Thoracic aorta (tissue), 2 donors: Measurements from ENCODE around the gene FSTL1. TPM values are rescaled to one million over a fixed set of nuclear protein-coding genes. Genes with fewer than 3 reads are reported as not detected.
"Not testable (repeated sequence)": the region's sequence is repeated elsewhere in the genome, so short reads cannot be mapped to it uniquely, and the experiment has no call there.

Experiments
- ATAC-seq: fragments of 150-250 bp; one replicate; pipeline ENCODE4 v1.8.0; 2017; ENCODE audit warnings: low read depth; ENCODE audit not compliant: insufficient number of reproducible peaks, low FRiP score
- DNase-seq: peaks from one replicate; pipeline ENCODE4 v3.0.0-alpha.2; 2020; ENCODE audit warnings: low spot score
- H3K27ac ChIP-seq, 2 donors: fragments of 200-600 bp; sonication (generic); 1 replicate in 1 of 2; 2 replicates in 1 of 2; pipeline ENCODE4 v1.5.1; 2016; ENCODE audit warnings: mild to moderate bottlenecking in 2 of 2, moderate library complexity in 2 of 2
- H3K27me3 ChIP-seq: fragments of 200-600 bp; sonication (generic); replicated peaks from 2 replicates; pipeline ENCODE4 v1.6.0; 2016; ENCODE audit warnings: mild to moderate bottlenecking; ENCODE audit not compliant: insufficient read depth
- H3K36me3 ChIP-seq: fragments of 200-600 bp; sonication (generic); one replicate; pipeline ENCODE4 v1.5.1; 2016
- H3K4me1 ChIP-seq, 2 donors: fragments of 200-600 bp; sonication (generic); 1 replicate in 1 of 2; 2 replicates in 1 of 2; pipeline versions ENCODE4 v1.5.1 to v1.6.0; 2016; ENCODE audit warnings: low read depth in 2 of 2, mild to moderate bottlenecking in 1 of 2; ENCODE audit not compliant: control insufficient read depth in 1 of 2
- H3K4me3 ChIP-seq: fragments of 200-600 bp; sonication (generic); 2 replicates; pipeline ENCODE4 v1.5.1; 2016; ENCODE audit warnings: mild to moderate bottlenecking
- H3K9me3 ChIP-seq: fragments of 200-600 bp; sonication (generic); 2 replicates; pipeline ENCODE4 v1.5.1; 2016
- CTCF ChIP-seq: fragments of 200-600 bp; sonication (generic); IDR thresholded peaks from one replicate; pipeline ENCODE4 v1.5.1; 2019; ENCODE audit warnings: antibody characterized with exemption
- total RNA-seq, 2 donors: library from RNA; depleted of rRNA; stranded (reverse); fragments of >200 nt; gene quantifications; one replicate each; pipeline versions ENCODE4 v1.1.0 to v1.2.3, GENCODE V29; 2016

The FSTL1 gene
- total RNA-seq, 2 donors from 2014 or later = 601 to 687 TPM

- no peak for TF ChIP-seq CTCF
- DNase-seq = no peak
- H3K27me3 ChIP-seq = no peaks in the 10 kb centered on the region
- no peak overlapping the region for H3K4me3 ChIP-seq
- H3K9me3 ChIP-seq = no peaks in the 10 kb centered on the region
- no peaks in the 10 kb centered on the region for H3K4me1 ChIP-seq
- H3K36me3 ChIP-seq = peaks cover 36% of the 10 kb centered on the region
- H3K27ac ChIP-seq = no peak overlapping the region
- ATAC-seq = no peak
Measured at GRCh38 chr3:120393243-120393642, 57.5 kb downstream of the FSTL1 start.

- TF ChIP-seq CTCF = no peak
- no peak for DNase-seq
- peaks cover 3% of the 10 kb centered on the region for H3K9me3 ChIP-seq
- no peaks in the 10 kb centered on the region for H3K27me3 ChIP-seq
- no peak overlapping the region for H3K27ac ChIP-seq
- no peak overlapping the region for H3K4me3 ChIP-seq
- ATAC-seq = no peak
- no peaks in the 10 kb centered on the region for H3K36me3 ChIP-seq
- H3K4me1 ChIP-seq = no peaks in the 10 kb centered on the region
Measured at GRCh38 chr3:120382941-120383447, 67.8 kb downstream of the FSTL1 start.

GRCh38 chr3:120381503-120381902 is 69.3 kb downstream of the FSTL1 start:
- Histone ChIP-seq H3K27ac (no peak overlapping the region), H3K4me1 (no peaks in the 10 kb centered on the region), H3K36me3 (no peaks in the 10 kb centered on the region), H3K4me3 (no peak overlapping the region), H3K27me3 (no peaks in the 10 kb centered on the region), H3K9me3 (peaks cover 3% of the 10 kb centered on the region)
- no peak for ATAC-seq
- no peak for TF ChIP-seq CTCF
- no peak for DNase-seq

GRCh38 chr3:120377948-120378347 is 72.8 kb downstream of the FSTL1 start:
- not testable (repeated sequence) for H3K27ac ChIP-seq, H3K4me3 ChIP-seq, H3K36me3 ChIP-seq, DNase-seq, H3K4me1 ChIP-seq, H3K27me3 ChIP-seq, H3K9me3 ChIP-seq, ATAC-seq

- H3K9me3 ChIP-seq = no peaks in the 10 kb centered on the region
- no peaks in the 10 kb centered on the region for H3K27me3 ChIP-seq
- no peak for DNase-seq
- H3K4me1 ChIP-seq = no peaks in the 10 kb centered on the region
- no peak overlapping the region for H3K27ac ChIP-seq
- no peaks in the 10 kb centered on the region for H3K36me3 ChIP-seq
- TF ChIP-seq CTCF = no peak
- ATAC-seq = no peak
- H3K4me3 ChIP-seq = no peak overlapping the region
Measured at GRCh38 chr3:120370463-120370862, 80.3 kb downstream of the FSTL1 start.

GRCh38 chr3:120369037-120369467 is 81.7 kb downstream of the FSTL1 start:
- no peak for DNase-seq
- H3K36me3 ChIP-seq = no peaks in the 10 kb centered on the region
- H3K4me1 ChIP-seq = no peaks in the 10 kb centered on the region
- no peak for ATAC-seq
- H3K9me3 ChIP-seq = no peaks in the 10 kb centered on the region
- no peak overlapping the region for H3K4me3 ChIP-seq
- H3K27ac ChIP-seq = no peak overlapping the region
- TF ChIP-seq CTCF = no peak
- H3K27me3 ChIP-seq = no peaks in the 10 kb centered on the region
